ENCODE results near the gene SOCS4. TPM values are rescaled to one million over a fixed set of nuclear protein-coding genes. Genes with fewer than 3 reads are reported as not detected.
"Not testable (repeated sequence)": the region's sequence is repeated elsewhere in the genome, so short reads cannot be mapped to it uniquely, and the experiment has no call there.

The SOCS4 gene
- total RNA-seq, 2 experiments from 2014 or later, result 23.0 to 37.3 TPM

DNA sequence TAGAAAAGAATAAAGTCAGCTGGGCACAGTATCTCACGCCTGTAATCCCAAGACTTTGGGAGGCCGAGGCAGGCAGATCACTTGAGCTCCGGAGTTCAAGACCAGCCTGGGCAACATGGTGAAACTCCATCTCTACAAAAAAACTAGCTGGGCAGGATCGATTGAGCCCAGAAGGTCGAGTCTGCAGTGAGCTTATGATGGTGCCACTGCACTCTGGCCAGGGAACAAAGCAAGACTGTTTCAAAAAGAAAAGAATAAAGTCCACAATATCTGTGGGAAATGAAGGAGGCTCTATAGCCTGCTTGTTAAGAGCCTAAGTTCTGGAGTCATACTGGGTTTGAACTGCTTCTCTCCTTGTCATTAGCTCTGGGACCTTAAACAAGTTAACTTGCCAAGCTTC lies 32.3 kb downstream of the SOCS4 start:
- ChIA-PET POLR2A (interaction anchor here (0.6 to 1.4 kb wide), 9 partner anchors 9 to 135 kb away, joined by 3 to 7 read pairs (median 4); no protein-coding TSS in a partner anchor), CTCF (ENCODE audit: unreplicated experiment) (no interaction called here)
- Histone ChIP-seq H2AFZ (ENCODE audit: low read length) (no peak overlapping the region), H3K9me2 (ENCODE audit: insufficient read depth, low read length) (no peaks in the 10 kb centered on the region), H3K9me3 (ENCODE audit: low read length) (no peaks in the 10 kb centered on the region), H3K4me1 (ENCODE audit: insufficient read depth, low read length, poor library complexity, severe bottlenecking) (no peaks in the 10 kb centered on the region), H3K36me3 (ENCODE audit: insufficient read depth, low read length) (peaks cover 98% of the 10 kb centered on the region), H4K20me1 (ENCODE audit: insufficient read depth, low read length) (peaks cover 19% of the 10 kb centered on the region), H3K4me2 (ENCODE audit: low read length) (no peak overlapping the region), H3K27ac (ENCODE audit: low read depth, low read length, poor library complexity, severe bottlenecking) (no peak overlapping the region), H3K79me2 (ENCODE audit: insufficient read depth, low read depth, low read length) (peaks cover 79% of the 10 kb centered on the region), H3K4me3 (ENCODE audit: low read depth, low read length, poor library complexity, severe bottlenecking) (no peak overlapping the region)
- intact Hi-C loops (cut with micrococcal nuclease; ENCODE audit: unreplicated experiment), result loop anchor here (10.0 kb wide), 1 partner anchor 215 kb away; the partner anchor contains the start of gene FBXO34
- TF ChIP-seq, protein P1, sequence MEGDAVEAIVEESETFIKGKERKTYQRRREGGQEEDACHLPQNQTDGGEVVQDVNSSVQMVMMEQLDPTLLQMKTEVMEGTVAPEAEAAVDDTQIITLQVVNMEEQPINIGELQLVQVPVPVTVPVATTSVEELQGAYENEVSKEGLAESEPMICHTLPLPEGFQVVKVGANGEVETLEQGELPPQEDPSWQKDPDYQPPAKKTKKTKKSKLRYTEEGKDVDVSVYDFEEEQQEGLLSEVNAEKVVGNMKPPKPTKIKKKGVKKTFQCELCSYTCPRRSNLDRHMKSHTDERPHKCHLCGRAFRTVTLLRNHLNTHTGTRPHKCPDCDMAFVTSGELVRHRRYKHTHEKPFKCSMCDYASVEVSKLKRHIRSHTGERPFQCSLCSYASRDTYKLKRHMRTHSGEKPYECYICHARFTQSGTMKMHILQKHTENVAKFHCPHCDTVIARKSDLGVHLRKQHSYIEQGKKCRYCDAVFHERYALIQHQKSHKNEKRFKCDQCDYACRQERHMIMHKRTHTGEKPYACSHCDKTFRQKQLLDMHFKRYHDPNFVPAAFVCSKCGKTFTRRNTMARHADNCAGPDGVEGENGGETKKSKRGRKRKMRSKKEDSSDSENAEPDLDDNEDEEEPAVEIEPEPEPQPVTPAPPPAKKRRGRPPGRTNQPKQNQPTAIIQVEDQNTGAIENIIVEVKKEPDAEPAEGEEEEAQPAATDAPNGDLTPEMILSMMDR (conservative IDR thresholded peaks at IDR 0.05; ENCODE audit: low read length), result no peak
- TF ChIP-seq EZH2phosphoT487 (IDR thresholded peaks at IDR 0.05; ENCODE audit: borderline replicate concordance, low read depth, low read length), result no peak
- no TSS peak for BruUV-seq (replicated peaks)
- no peak for DNase-seq (ENCODE audit: low spot score)

DNA sequence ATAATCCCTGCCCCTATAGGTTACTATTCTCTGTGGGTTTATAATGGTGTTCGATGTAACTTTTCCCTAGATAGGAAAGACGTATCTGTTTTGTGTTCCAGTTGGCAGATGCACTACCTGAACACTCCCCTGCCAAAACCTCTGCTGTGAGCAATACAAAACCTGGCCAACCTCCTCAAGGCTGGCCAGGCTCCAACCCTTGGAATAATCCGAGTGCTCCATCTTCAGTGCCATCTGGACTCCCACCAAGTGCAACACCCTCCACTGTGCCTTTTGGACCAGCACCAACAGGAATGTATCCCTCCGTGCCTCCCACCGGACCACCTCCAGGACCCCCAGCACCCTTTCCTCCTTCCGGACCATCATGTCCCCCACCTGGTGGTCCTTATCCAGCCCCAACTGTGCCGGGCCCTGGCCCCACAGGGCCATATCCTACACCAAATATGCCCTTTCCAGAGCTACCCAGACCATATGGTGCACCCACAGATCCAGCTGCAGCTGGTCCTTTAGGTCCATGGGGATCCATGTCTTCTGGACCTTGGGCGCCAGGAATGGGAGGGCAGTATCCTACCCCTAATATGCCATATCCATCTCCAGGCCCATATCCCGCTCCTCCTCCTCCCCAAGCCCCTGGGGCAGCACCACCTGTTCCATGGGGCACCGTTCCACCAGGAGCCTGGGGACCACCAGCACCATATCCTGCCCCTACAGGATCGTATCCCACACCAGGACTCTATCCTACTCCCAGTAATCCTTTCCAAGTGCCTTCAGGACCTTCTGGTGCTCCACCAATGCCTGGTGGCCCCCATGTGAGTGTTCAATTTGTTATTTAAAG lies 35.7 kb downstream of the SOCS4 start:
- Histone ChIP-seq H3K4me1 (ENCODE audit: insufficient read depth, low read length, poor library complexity, severe bottlenecking) (no peaks in the 10 kb centered on the region), H3K79me2 (ENCODE audit: insufficient read depth, low read depth, low read length) (peaks cover 45% of the 10 kb centered on the region), H3K27ac (ENCODE audit: low read depth, low read length, poor library complexity, severe bottlenecking) (no peak overlapping the region), H3K4me3 (ENCODE audit: low read depth, low read length, poor library complexity, severe bottlenecking) (no peak overlapping the region), H4K20me1 (ENCODE audit: insufficient read depth, low read length) (peaks cover 15% of the 10 kb centered on the region), H3K36me3 (ENCODE audit: insufficient read depth, low read length) (peaks cover 97% of the 10 kb centered on the region), H3K4me2 (ENCODE audit: low read length) (no peak overlapping the region), H3K9me2 (ENCODE audit: insufficient read depth, low read length) (no peaks in the 10 kb centered on the region), H3K9me3 (ENCODE audit: low read length) (no peaks in the 10 kb centered on the region), H2AFZ (ENCODE audit: low read length) (no peak overlapping the region)
- POLR2A ChIA-PET, result interaction anchor here (0.6 to 1.3 kb wide), 2 partner anchors 10 to 40 kb away, joined by 3 to 4 read pairs; no protein-coding TSS in a partner anchor
- no peak for DNase-seq (ENCODE audit: low spot score)
- intact Hi-C loops (cut with micrococcal nuclease; ENCODE audit: unreplicated experiment), result no loop called here
- BruUV-seq (replicated peaks), result no TSS peak
- TF ChIP-seq, protein P1 (conservative IDR thresholded peaks at IDR 0.05; ENCODE audit: low read length), result no peak
- no peak for TF ChIP-seq EZH2phosphoT487 (IDR thresholded peaks at IDR 0.05; ENCODE audit: borderline replicate concordance, low read depth, low read length)
- CTCF ChIA-PET (ENCODE audit: unreplicated experiment), result no interaction called here

DNA sequence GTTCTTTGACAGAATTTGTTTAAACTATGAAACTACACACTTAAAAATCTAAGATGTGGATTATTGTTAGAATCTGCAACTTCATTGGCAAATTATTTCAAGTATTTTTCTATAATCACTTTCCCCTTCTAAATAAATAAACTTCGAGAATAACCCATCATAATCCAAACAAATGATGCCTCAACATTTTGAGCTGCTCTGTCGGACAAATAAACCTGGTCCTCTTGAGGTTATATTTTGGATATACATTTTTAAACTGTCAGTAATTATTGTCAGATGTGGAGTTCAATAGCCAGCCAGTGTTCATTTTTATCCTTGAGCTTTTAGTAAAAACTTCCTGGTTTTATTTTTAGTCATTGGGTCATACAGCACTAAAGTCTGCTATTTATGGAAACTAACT lies 37.9 kb downstream of the SOCS4 start:
- H3K4me2 ChIP-seq (ENCODE audit: low read length); H2AFZ ChIP-seq (ENCODE audit: low read length); H4K20me1 ChIP-seq (ENCODE audit: insufficient read depth, low read length); intact Hi-C loops (cut with micrococcal nuclease; ENCODE audit: unreplicated experiment); H3K4me3 ChIP-seq (ENCODE audit: low read depth, low read length, poor library complexity, severe bottlenecking); H3K27ac ChIP-seq (ENCODE audit: low read depth, low read length, poor library complexity, severe bottlenecking); H3K9me2 ChIP-seq (ENCODE audit: insufficient read depth, low read length); H3K4me1 ChIP-seq (ENCODE audit: insufficient read depth, low read length, poor library complexity, severe bottlenecking); DNase-seq (ENCODE audit: low spot score); CTCF ChIA-PET (ENCODE audit: unreplicated experiment); H3K9me3 ChIP-seq (ENCODE audit: low read length): not testable (repeated sequence)
- peaks cover 24% of the 10 kb centered on the region for H3K79me2 ChIP-seq (ENCODE audit: insufficient read depth, low read depth, low read length)
- BruUV-seq (replicated peaks), result TSS peak; percentile 32
- POLR2A ChIA-PET, result interaction anchor here (0.8 to 2.1 kb wide), 3 partner anchors 9 to 19 kb away, joined by 3 to 12 read pairs (median 4); no protein-coding TSS in a partner anchor
- peaks cover 88% of the 10 kb centered on the region for H3K36me3 ChIP-seq (ENCODE audit: insufficient read depth, low read length)
